Nephron progenitor cell (in vitro differentiated cells): Measurements from ENCODE around the gene CTNNA3.

Experiments
- DNase-seq: peaks from one replicate; pipeline ENCODE4 v3.0.0; 2021
- H3K27ac Mint-ChIP-seq: 2 replicates; pipeline ENCODE4 v1.8.0; 2021; ENCODE audit warnings: mild to moderate bottlenecking, moderate library complexity, mixed read lengths
- H3K27me3 Mint-ChIP-seq: 2 replicates; pipeline ENCODE4 v1.8.0; 2021; ENCODE audit warnings: mild to moderate bottlenecking, low read depth, mixed read lengths; ENCODE audit not compliant: poor library complexity
- H3K36me3 Mint-ChIP-seq: 2 replicates; pipeline ENCODE4 v1.8.0; 2021; ENCODE audit warnings: low read depth, mixed read lengths
- H3K4me1 Mint-ChIP-seq: 2 replicates; pipeline ENCODE4 v1.8.0; 2021; ENCODE audit warnings: mixed read lengths
- H3K4me3 Mint-ChIP-seq: 2 replicates; pipeline ENCODE4 v1.8.0; 2021; ENCODE audit warnings: mild to moderate bottlenecking, moderate library complexity, mixed read lengths
- H3K9me3 Mint-ChIP-seq: 2 replicates; pipeline ENCODE4 v1.8.0; 2021; ENCODE audit warnings: mild to moderate bottlenecking, moderate library complexity, mixed read lengths
- TF ChIP-seq, protein P1 (sequence below): fragments of 200-600 bp; sonication (generic); IDR thresholded peaks from 2 replicates; pipeline ENCODE4 v1.5.0; 2021; ENCODE audit warnings: antibody characterized with exemption

Gene CTNNA3

DNA sequence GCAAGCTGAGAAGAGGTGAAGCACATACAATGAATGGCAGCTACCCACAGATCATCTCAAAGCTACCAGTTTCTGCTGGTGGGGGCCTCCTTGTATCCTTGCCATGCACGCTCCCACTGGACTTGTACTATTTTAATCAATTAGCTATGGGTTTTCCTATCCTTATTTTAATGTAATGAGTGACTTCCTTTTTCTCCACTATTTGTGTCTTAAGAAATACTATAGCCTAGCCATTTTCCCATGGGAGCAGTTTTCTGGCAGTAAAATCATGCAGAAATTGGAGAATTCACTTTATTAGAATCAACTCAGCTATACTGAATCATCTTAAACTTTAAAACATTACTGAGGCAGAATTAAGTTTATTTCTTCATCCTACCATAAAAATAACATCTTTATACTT is 73.5 kb downstream of the CTNNA3 start:
- H3K27me3 Mint-ChIP-seq = peaks cover 3% of the 10 kb centered on the region
- H3K4me1 Mint-ChIP-seq = peaks cover 8% of the 10 kb centered on the region
- H3K4me3 Mint-ChIP-seq = no peak overlapping the region
- no peak overlapping the region for H3K27ac Mint-ChIP-seq
- H3K36me3 Mint-ChIP-seq = no peaks in the 10 kb centered on the region
- H3K9me3 Mint-ChIP-seq = peaks cover 10% of the 10 kb centered on the region
- DNase-seq = no peak
- TF ChIP-seq, protein P1, sequence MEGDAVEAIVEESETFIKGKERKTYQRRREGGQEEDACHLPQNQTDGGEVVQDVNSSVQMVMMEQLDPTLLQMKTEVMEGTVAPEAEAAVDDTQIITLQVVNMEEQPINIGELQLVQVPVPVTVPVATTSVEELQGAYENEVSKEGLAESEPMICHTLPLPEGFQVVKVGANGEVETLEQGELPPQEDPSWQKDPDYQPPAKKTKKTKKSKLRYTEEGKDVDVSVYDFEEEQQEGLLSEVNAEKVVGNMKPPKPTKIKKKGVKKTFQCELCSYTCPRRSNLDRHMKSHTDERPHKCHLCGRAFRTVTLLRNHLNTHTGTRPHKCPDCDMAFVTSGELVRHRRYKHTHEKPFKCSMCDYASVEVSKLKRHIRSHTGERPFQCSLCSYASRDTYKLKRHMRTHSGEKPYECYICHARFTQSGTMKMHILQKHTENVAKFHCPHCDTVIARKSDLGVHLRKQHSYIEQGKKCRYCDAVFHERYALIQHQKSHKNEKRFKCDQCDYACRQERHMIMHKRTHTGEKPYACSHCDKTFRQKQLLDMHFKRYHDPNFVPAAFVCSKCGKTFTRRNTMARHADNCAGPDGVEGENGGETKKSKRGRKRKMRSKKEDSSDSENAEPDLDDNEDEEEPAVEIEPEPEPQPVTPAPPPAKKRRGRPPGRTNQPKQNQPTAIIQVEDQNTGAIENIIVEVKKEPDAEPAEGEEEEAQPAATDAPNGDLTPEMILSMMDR = no peak

DNA sequence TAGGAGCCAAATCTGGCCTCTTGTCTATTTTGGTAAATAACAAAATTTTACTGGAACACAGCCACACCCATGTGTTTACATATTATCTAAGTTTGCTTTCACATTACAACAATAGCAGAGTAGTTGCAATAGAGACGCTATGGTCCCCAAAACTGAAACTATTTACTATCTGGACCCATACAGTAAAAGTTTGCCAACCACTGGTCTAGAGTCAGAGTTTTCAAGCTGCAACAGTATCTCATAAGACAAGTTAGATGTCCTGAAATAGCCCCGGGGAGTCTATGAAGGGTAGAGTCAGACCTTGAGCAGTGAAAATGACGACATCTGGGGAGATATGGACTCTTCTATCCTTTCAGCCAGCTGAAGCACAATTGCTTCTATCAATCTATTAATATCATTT is 74.2 kb downstream of the CTNNA3 start:
- Mint-ChIP-seq H3K27me3 (peaks cover 3% of the 10 kb centered on the region), H3K27ac (no peak overlapping the region), H3K4me3 (no peak overlapping the region)

DNA sequence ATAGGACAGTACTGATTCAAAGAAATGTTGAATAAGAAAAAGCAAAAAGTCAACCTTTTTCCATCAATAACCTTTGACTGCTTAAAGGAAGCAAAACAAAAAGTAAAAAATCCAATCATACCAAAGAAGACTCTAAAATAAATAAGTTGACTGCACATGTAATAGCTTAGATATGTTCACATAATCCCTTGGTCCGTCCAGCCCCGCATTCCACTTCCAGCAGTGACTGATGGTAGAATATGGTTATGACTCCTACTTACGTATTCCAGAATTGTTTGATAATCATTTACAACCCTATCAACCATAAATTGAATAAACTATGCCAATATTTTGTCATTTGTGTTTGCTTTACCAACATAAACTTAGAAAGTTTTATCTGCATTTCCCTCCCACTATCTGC is 77.9 kb downstream of the CTNNA3 start:
- H3K27ac Mint-ChIP-seq = no peak overlapping the region
- no peaks in the 10 kb centered on the region for H3K36me3 Mint-ChIP-seq
- DNase-seq = no peak

More for the DNA sequence above, 74.2 kb downstream of the CTNNA3 start:
- peaks cover 7% of the 10 kb centered on the region for H3K9me3 Mint-ChIP-seq
- TF ChIP-seq, protein P1 = no peak
- no peak for DNase-seq
- H3K36me3 Mint-ChIP-seq = no peaks in the 10 kb centered on the region
- H3K4me1 Mint-ChIP-seq = peaks cover 8% of the 10 kb centered on the region

DNA sequence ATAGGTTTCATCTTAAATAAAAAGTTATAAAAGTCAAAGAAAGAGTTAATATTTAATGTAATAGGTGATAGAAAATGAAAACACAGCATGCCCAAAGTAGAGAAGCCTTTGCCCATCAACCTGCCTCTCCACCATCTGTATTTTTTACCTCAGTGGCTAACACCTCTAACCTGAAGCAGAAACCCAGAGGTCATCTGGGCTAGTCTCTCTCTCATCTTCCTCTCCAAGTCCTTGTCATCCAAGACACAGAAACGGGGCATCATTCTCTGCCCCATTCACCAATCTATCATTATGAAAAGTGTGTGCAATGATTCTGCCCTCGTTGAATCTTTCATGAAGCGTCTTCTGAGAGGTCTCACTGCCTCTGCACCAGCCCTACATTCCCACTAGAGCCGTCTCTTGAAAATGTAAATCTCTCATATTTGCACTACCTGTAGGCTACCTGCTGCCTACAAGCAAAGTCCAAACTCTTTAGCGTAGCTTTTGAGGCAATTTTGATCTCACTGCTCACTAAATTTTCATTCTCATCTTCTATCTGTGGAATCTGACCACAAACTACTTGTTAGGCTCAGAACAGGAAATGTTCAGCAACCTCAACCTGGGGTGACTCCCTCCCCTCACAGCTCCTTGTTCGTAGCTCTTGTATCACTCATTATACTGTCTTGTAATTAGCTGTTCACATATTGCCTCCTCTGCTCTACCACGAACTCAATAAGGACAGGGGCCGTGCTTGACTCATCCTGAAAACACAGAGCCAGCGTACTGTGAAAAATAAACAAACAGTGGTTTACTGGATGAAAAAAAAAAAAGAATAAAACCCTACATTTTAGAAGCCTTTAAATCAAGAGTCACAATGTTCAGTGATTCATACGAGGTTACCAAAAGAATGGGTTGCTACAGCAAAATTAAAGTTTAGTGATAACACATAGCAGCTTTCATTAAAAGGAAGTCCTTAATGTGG is 83.1 kb downstream of the CTNNA3 start:
- TF ChIP-seq, protein P1 = no peak
- Mint-ChIP-seq H3K4me1 (peaks cover 6% of the 10 kb centered on the region), H3K27ac (no peak overlapping the region), H3K36me3 (no peaks in the 10 kb centered on the region), H3K9me3 (peaks cover 5% of the 10 kb centered on the region), H3K4me3 (no peak overlapping the region), H3K27me3 (no peaks in the 10 kb centered on the region)
- no peak for DNase-seq

More for the DNA sequence above, 77.9 kb downstream of the CTNNA3 start:
- Mint-ChIP-seq H3K27me3 (peaks cover 3% of the 10 kb centered on the region), H3K4me1 (peaks cover 8% of the 10 kb centered on the region), H3K9me3 (peaks cover 5% of the 10 kb centered on the region), H3K4me3 (no peak overlapping the region)
- TF ChIP-seq, protein P1 = no peak

DNA sequence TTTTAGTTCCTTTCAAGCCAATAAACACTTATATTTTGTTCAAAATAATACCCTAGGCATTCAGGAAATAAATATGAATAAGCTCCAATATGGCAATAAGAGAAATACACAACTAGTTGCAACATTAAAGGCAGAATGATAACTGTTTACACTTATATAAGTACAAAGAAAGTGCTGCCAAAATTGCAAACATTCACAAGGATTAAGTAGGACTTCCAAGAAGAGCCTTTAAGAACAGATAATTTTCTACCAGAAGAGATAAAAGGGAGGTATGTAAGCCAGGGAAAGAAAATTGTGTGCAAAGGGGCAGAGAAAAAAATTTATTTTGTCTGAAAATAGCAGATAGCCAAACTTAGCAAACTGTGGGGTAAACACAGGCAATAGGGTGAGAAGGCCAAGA is 83.8 kb downstream of the CTNNA3 start:
- no peaks in the 10 kb centered on the region for H3K27me3 Mint-ChIP-seq
- DNase-seq = no peak
- peaks cover 5% of the 10 kb centered on the region for H3K9me3 Mint-ChIP-seq
- TF ChIP-seq, protein P1 = no peak
- no peak overlapping the region for H3K27ac Mint-ChIP-seq
- no peaks in the 10 kb centered on the region for H3K36me3 Mint-ChIP-seq
- no peak overlapping the region for H3K4me3 Mint-ChIP-seq
- peaks cover 7% of the 10 kb centered on the region for H3K4me1 Mint-ChIP-seq
